ENCODE results near the gene KCNJ10. TPM values are rescaled to one million over a fixed set of nuclear protein-coding genes. Genes with fewer than 3 reads are reported as not detected.
"Not testable (repeated sequence)": the region's sequence is repeated elsewhere in the genome, so short reads cannot be mapped to it uniquely, and the experiment has no call there.

The KCNJ10 gene
- total and polyA plus RNA-seq, 2 donors (not counting 3 experiments of a cell fraction or from before 2014, with no cell fraction given) = not detected

DNA sequence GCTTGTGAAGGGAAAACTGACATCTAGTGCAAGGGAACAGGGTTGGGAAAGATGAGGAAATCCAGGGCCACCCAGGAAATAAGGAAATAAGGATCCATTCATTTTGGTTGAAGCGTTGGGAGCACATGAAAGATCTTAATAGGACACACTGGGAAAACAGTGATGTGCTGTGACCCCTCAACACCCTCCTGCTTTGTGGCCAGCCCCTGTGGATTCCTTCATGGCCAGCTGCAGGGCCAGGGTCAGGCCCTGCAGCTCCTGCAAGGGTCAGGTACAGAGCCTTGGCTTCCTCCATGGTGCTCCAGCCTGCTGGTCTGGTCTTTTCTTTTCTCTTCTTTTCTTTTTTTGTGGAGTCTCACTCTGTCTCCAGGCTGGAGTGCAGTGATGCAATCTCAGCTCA, 19.3 kb downstream of the KCNJ10 start:
- Histone ChIP-seq H3K27ac (ENCODE audit: insufficient read depth, low read depth, low read length) (no peak overlapping the region), H3K79me2 (ENCODE audit: control insufficient read depth, insufficient read depth, low read length) (no peaks in the 10 kb centered on the region), H3K9me1 (replicated peaks; ENCODE audit: control insufficient read depth, extremely low read depth, insufficient read depth, low read length) (no peaks in the 10 kb centered on the region), H2AFZ (ENCODE audit: low read depth, low read length) (no peak overlapping the region), H3K4me3 (replicated peaks in 1 of 3; ENCODE audit: insufficient read depth in 1 of 3, low read depth in 1 of 3, low read length in 3 of 3) (no peak overlapping the region), H3K27me3 (ENCODE audit: control insufficient read depth in 2 of 2, insufficient read depth in 2 of 2, low read length in 2 of 2) (peaks cover 26 to 31% of the 10 kb centered on the region in 2 experiments), H3K9me3 (replicated peaks; ENCODE audit: control insufficient read depth, insufficient read depth, low read length) (no peaks in the 10 kb centered on the region), H3K4me2 (ENCODE audit: insufficient read depth, low read length) (no peak overlapping the region), H3K9ac (replicated peaks; ENCODE audit: extremely low read depth, insufficient read depth, low read length) (no peak overlapping the region), H3K4me1 (ENCODE audit: control insufficient read depth, extremely low read depth, insufficient read depth, low read length) (no peaks in the 10 kb centered on the region), H3K36me3 (ENCODE audit: control insufficient read depth in 2 of 2, extremely low read depth in 1 of 2, insufficient read depth in 2 of 2, low read length in 2 of 2) (no peaks in the 10 kb centered on the region), H4K20me1 (replicated peaks; ENCODE audit: control insufficient read depth, extremely low read depth, insufficient read depth, low read length) (no peaks in the 10 kb centered on the region)
- no peak for TF ChIP-seq POLR2A (IDR thresholded peaks at IDR 0.05; ENCODE audit: low read depth, low read length)
- TF ChIP-seq MAX (IDR thresholded peaks at IDR 0.05; ENCODE audit: insufficient read depth, insufficient read length) = no peak
- no peak for TF ChIP-seq GATA2 (IDR thresholded peaks at IDR 0.05; ENCODE audit: insufficient read depth, insufficient read length, low read depth, low read length)
- TF ChIP-seq MYC (IDR thresholded peaks at IDR 0.05; ENCODE audit: low read depth, low read length) = no peak
- TF ChIP-seq JUN (IDR thresholded peaks at IDR 0.05; ENCODE audit: borderline replicate concordance, insufficient read depth, insufficient read length, low read depth) = no peak
- no peak for TF ChIP-seq EZH2 (IDR thresholded peaks at IDR 0.05; ENCODE audit: borderline replicate concordance, low read depth, low read length, severe bottlenecking)
- TF ChIP-seq, protein P1, sequence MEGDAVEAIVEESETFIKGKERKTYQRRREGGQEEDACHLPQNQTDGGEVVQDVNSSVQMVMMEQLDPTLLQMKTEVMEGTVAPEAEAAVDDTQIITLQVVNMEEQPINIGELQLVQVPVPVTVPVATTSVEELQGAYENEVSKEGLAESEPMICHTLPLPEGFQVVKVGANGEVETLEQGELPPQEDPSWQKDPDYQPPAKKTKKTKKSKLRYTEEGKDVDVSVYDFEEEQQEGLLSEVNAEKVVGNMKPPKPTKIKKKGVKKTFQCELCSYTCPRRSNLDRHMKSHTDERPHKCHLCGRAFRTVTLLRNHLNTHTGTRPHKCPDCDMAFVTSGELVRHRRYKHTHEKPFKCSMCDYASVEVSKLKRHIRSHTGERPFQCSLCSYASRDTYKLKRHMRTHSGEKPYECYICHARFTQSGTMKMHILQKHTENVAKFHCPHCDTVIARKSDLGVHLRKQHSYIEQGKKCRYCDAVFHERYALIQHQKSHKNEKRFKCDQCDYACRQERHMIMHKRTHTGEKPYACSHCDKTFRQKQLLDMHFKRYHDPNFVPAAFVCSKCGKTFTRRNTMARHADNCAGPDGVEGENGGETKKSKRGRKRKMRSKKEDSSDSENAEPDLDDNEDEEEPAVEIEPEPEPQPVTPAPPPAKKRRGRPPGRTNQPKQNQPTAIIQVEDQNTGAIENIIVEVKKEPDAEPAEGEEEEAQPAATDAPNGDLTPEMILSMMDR (IDR thresholded peaks at IDR 0.05; ENCODE audit: extremely low read depth in 1 of 2, insufficient read depth in 1 of 2, low read depth in 1 of 2, low read length in 2 of 2) = no peak
- no peak for TF ChIP-seq POLR2AphosphoS5 (IDR thresholded peaks at IDR 0.05; ENCODE audit: insufficient read depth, low read depth, low read length)
- TF ChIP-seq FOS (IDR thresholded peaks at IDR 0.05; ENCODE audit: borderline replicate concordance, insufficient read depth, low read length) = no peak
- no peak for FAIRE-seq
- DNase-seq (ENCODE audit: low read depth, low spot score) = no peak
- POLR2A ChIA-PET = no interaction called here
- intact Hi-C loops (cut with micrococcal nuclease) = no loop called here
- CTCF ChIA-PET = no interaction called here
- no TSS peak for BruUV-seq (replicated peaks)
- dilution Hi-C loops (cut with MboI; ENCODE audit: extremely low pct_ligation_motif_present, low sequenced_read_pairs) = no loop called here

DNA sequence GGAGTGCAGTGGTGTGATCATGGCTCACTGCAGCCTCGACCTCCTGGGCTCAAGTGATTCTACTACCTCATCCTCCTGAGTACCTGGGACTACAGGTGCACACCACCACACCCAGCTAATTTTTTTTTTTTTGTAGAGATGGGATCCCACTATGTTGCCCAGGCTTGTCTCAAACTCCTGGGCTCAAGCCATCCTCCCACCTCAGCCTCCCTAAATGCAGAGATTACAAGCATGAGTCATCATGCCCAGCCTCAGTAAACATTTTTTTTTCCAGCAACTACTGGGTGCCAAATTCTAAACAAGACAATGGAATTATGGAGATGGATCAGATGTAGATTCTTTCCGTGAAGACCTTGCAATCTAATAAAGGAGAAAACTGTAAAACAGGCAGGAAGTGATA, 19.8 kb downstream of the KCNJ10 start:
- H3K9me1 ChIP-seq (replicated peaks; ENCODE audit: control insufficient read depth, extremely low read depth, insufficient read depth, low read length); BruUV-seq (replicated peaks); CTCF ChIA-PET; H3K9ac ChIP-seq (replicated peaks; ENCODE audit: extremely low read depth, insufficient read depth, low read length); H3K4me3 ChIP-seq (replicated peaks in 1 of 3; ENCODE audit: insufficient read depth in 1 of 3, low read depth in 1 of 3, low read length in 3 of 3); H3K4me2 ChIP-seq (ENCODE audit: insufficient read depth, low read length); H3K36me3 ChIP-seq (ENCODE audit: control insufficient read depth in 2 of 2, extremely low read depth in 1 of 2, insufficient read depth in 2 of 2, low read length in 2 of 2); H3K4me1 ChIP-seq (ENCODE audit: control insufficient read depth, extremely low read depth, insufficient read depth, low read length); POLR2A ChIA-PET; dilution Hi-C loops (cut with MboI; ENCODE audit: extremely low pct_ligation_motif_present, low sequenced_read_pairs); FAIRE-seq; H2AFZ ChIP-seq (ENCODE audit: low read depth, low read length); H3K9me3 ChIP-seq (replicated peaks; ENCODE audit: control insufficient read depth, insufficient read depth, low read length); intact Hi-C loops (cut with micrococcal nuclease); H3K79me2 ChIP-seq (ENCODE audit: control insufficient read depth, insufficient read depth, low read length); H3K27ac ChIP-seq (ENCODE audit: insufficient read depth, low read depth, low read length); H4K20me1 ChIP-seq (replicated peaks; ENCODE audit: control insufficient read depth, extremely low read depth, insufficient read depth, low read length); DNase-seq (ENCODE audit: low read depth, low spot score): not testable (repeated sequence)
- H3K27me3 ChIP-seq (ENCODE audit: control insufficient read depth in 2 of 2, insufficient read depth in 2 of 2, low read length in 2 of 2) = peaks cover 31% of the 10 kb centered on the region in 2 experiments

Measured in endothelial cell of umbilical vein (primary cell).